Prostate gland (tissue), 2 donors: ENCODE measurements around the gene PDXP. TPM values are rescaled to one million over a fixed set of nuclear protein-coding genes. Genes with fewer than 3 reads are reported as not detected.

Source experiments
- DNase-seq: peaks from one replicate; pipeline ENCODE4 v3.0.0-alpha.2; 2019; ENCODE audit warnings: low spot score
- H3K27ac ChIP-seq, 2 donors: fragments of 200-600 bp; sonication (generic); 2 replicates each; pipeline ENCODE4 v1.5.1; 2017 to 2019
- H3K27me3 ChIP-seq: fragments of 200-600 bp; sonication (generic); replicated peaks from 2 replicates; pipeline ENCODE4 v1.5.1; 2019; ENCODE audit not compliant: insufficient read depth
- H3K36me3 ChIP-seq, 2 donors: fragments of 200-600 bp; sonication (generic); 1 replicate in 1 of 2; 2 replicates in 1 of 2; pipeline versions ENCODE4 v1.5.1 to v1.8.1; 2017 to 2019
- H3K4me1 ChIP-seq: fragments of 200-600 bp; sonication (generic); replicated peaks from 2 replicates; pipeline ENCODE4 v1.5.1; 2019
- H3K4me3 ChIP-seq, 2 donors: fragments of 200-600 bp; sonication (generic); 2 replicates each; pipeline ENCODE4 v1.5.1; 2017 to 2019
- H3K9me3 ChIP-seq: fragments of 200-600 bp; sonication (generic); 2 replicates; pipeline ENCODE4 v1.5.1; 2017
- POLR2A ChIP-seq: fragments of 450-650 bp; IDR thresholded peaks from one replicate; pipeline ENCODE4 v1.6.1; 2016; ENCODE audit warnings: antibody characterized with exemption, mild to moderate bottlenecking
- POLR2AphosphoS5 ChIP-seq: sonication (generic); formaldehyde crosslinking; IDR thresholded peaks from one replicate; pipeline ENCODE4 v1.6.1; 2017; ENCODE audit warnings: antibody characterized with exemption
- WGBS: methylation state at CpG from one replicate; pipeline ENCODE4 v1.1.5; 2018; 5-methylcytosine and 5-hydroxymethylcytosine counted together
- intact Hi-C: fragments of 100-400 bp; cut with DNase I; formaldehyde crosslinking; loops from one replicate; pipeline ENCODE4 v1.14.2; 2022
- total RNA-seq, 2 donors: library from RNA; depleted of rRNA; stranded (reverse); fragments of >200 nt; gene quantifications; one replicate each; pipeline ENCODE4 v1.1.0, GENCODE V29; 2016
- TF ChIP-seq, protein P1 (sequence below), 4 experiments: fragments of 200-600 bp in 2 of 4; fragments of 450-650 bp in 2 of 4; sonication (generic) in 2 of 4; IDR thresholded peaks; 1 replicate in 3 of 4; 2 replicates in 1 of 4; pipeline ENCODE4 v1.5.1; 2016 to 2019; ENCODE audit warnings: antibody characterized with exemption in 4 of 4, mild to moderate bottlenecking in 2 of 4, moderate library complexity in 2 of 4

The PDXP gene
- total RNA-seq, 2 donors from 2014 or later: 12.9 to 87.8 TPM

- no peaks in the 10 kb centered on the region for H3K36me3 ChIP-seq
- intact Hi-C loops: no loop called here
- TF ChIP-seq POLR2A: no peak
- no peak for TF ChIP-seq POLR2AphosphoS5
- no peak for DNase-seq
- no peaks in the 10 kb centered on the region for H3K9me3 ChIP-seq
- no peaks in the 10 kb centered on the region for H3K27me3 ChIP-seq
- H3K4me3 ChIP-seq: no peak overlapping the region
- H3K27ac ChIP-seq: no peak overlapping the region
- WGBS: 78% methylated on average over 8 of the region's 8 CpGs
- H3K4me1 ChIP-seq: no peaks in the 10 kb centered on the region
Measured at GRCh38 chr22:37701141-37701786, 42.7 kb downstream of the PDXP start.

GRCh38 chr22:37703906-37704305 is 45.4 kb downstream of the PDXP start:
- 81% methylated on average over 7 of the region's 7 CpGs for WGBS
- H3K36me3 ChIP-seq: no peaks in the 10 kb centered on the region
- H3K4me1 ChIP-seq: no peaks in the 10 kb centered on the region
- H3K27me3 ChIP-seq: no peaks in the 10 kb centered on the region
- TF ChIP-seq POLR2AphosphoS5 (no peak), POLR2A (no peak)
- TF ChIP-seq, protein P1, sequence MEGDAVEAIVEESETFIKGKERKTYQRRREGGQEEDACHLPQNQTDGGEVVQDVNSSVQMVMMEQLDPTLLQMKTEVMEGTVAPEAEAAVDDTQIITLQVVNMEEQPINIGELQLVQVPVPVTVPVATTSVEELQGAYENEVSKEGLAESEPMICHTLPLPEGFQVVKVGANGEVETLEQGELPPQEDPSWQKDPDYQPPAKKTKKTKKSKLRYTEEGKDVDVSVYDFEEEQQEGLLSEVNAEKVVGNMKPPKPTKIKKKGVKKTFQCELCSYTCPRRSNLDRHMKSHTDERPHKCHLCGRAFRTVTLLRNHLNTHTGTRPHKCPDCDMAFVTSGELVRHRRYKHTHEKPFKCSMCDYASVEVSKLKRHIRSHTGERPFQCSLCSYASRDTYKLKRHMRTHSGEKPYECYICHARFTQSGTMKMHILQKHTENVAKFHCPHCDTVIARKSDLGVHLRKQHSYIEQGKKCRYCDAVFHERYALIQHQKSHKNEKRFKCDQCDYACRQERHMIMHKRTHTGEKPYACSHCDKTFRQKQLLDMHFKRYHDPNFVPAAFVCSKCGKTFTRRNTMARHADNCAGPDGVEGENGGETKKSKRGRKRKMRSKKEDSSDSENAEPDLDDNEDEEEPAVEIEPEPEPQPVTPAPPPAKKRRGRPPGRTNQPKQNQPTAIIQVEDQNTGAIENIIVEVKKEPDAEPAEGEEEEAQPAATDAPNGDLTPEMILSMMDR (IDR thresholded peaks at IDR 0.05): no peak
- H3K4me3 ChIP-seq: no peak overlapping the region
- DNase-seq: no peak
- intact Hi-C loops: no loop called here
- no peaks in the 10 kb centered on the region for H3K9me3 ChIP-seq
- no peak overlapping the region for H3K27ac ChIP-seq

GRCh38 chr22:37704645-37705044 is 46.1 kb downstream of the PDXP start:
- Histone ChIP-seq H3K27me3 (no peaks in the 10 kb centered on the region), H3K36me3 (no peaks in the 10 kb centered on the region), H3K9me3 (no peaks in the 10 kb centered on the region), H3K4me1 (no peaks in the 10 kb centered on the region), H3K4me3 (no peak overlapping the region), H3K27ac (no peak overlapping the region)
- WGBS: 84% methylated on average over 3 of the region's 3 CpGs
- intact Hi-C loops: no loop called here
- DNase-seq: no peak
- no peak for TF ChIP-seq POLR2AphosphoS5
- TF ChIP-seq, protein P1 (IDR thresholded peaks at IDR 0.05): no peak
- no peak for TF ChIP-seq POLR2A

DNA sequence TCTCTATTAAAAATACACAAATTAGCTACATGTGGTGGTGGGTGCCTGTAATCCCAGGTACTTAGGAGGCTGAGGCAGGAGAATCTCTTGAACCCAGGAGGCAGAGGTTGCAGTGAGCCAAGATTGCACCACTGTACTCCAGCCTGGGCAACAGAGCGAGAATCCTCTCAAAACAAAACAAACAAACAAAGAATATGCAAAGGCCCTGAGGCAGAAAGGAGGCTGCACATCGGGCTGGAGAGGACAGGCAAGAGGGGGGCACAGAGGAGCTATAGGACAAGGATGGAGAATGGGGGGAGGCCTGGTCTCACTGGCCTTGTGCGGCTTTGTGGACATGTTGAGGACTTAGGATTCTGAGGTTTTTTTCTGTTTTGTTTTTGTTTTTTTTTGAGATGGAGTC is 46.7 kb downstream of the PDXP start:
- DNase-seq: no peak
- H3K27ac ChIP-seq: no peak overlapping the region
- H3K4me3 ChIP-seq: no peak overlapping the region
- H3K36me3 ChIP-seq: no peaks in the 10 kb centered on the region
- H3K27me3 ChIP-seq: no peaks in the 10 kb centered on the region
- H3K9me3 ChIP-seq: no peaks in the 10 kb centered on the region
- intact Hi-C loops: no loop called here
- TF ChIP-seq POLR2AphosphoS5 (no peak), POLR2A (no peak)
- TF ChIP-seq, protein P1 (IDR thresholded peaks at IDR 0.05): no peak
- no peaks in the 10 kb centered on the region for H3K4me1 ChIP-seq
- WGBS: 91% methylated on average over 3 of the region's 3 CpGs

GRCh38 chr22:37708580-37709444 is 50.3 kb downstream of the PDXP start:
- no peak for TF ChIP-seq POLR2A
- TF ChIP-seq, protein P1 (IDR thresholded peaks at IDR 0.05): no peak
- TF ChIP-seq POLR2AphosphoS5: no peak
- Histone ChIP-seq H3K27me3 (no peaks in the 10 kb centered on the region), H3K4me3 (no peak overlapping the region), H3K36me3 (no peaks in the 10 kb centered on the region), H3K4me1 (no peaks in the 10 kb centered on the region), H3K27ac (no peak overlapping the region), H3K9me3 (no peaks in the 10 kb centered on the region)
- intact Hi-C loops: no loop called here
- 91% methylated on average over 23 of the region's 25 CpGs for WGBS
- no peak for DNase-seq
